ENCODE data around the gene ZNF385B. TPM values are rescaled to one million over a fixed set of nuclear protein-coding genes. Genes with fewer than 3 reads are reported as not detected.

Gene ZNF385B
- total and polyA plus RNA-seq, 10 of the 15 experiments (the other 5 are each of a cell fraction or from before 2014, with no cell fraction given), result not detected

DNA sequence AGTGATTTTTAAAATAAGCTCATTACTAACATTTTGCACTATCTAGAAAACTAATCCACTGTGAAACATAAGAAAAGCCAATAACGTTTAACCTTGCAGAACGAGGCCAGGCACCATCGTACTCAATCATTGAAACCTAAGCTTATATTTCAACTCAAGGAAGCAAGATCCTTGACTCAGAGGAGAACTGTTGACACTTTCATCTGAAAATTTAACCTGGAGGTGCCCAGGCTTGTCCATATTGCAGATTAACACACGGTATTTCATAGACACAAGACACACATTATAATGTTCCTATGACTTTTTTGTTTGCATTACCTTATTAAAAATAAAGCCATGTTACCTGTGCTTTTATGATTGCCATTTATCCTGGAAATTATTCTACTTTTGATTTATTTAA is 89.6 kb downstream of the ZNF385B start (continued):
- TF ChIP-seq, protein P1, sequence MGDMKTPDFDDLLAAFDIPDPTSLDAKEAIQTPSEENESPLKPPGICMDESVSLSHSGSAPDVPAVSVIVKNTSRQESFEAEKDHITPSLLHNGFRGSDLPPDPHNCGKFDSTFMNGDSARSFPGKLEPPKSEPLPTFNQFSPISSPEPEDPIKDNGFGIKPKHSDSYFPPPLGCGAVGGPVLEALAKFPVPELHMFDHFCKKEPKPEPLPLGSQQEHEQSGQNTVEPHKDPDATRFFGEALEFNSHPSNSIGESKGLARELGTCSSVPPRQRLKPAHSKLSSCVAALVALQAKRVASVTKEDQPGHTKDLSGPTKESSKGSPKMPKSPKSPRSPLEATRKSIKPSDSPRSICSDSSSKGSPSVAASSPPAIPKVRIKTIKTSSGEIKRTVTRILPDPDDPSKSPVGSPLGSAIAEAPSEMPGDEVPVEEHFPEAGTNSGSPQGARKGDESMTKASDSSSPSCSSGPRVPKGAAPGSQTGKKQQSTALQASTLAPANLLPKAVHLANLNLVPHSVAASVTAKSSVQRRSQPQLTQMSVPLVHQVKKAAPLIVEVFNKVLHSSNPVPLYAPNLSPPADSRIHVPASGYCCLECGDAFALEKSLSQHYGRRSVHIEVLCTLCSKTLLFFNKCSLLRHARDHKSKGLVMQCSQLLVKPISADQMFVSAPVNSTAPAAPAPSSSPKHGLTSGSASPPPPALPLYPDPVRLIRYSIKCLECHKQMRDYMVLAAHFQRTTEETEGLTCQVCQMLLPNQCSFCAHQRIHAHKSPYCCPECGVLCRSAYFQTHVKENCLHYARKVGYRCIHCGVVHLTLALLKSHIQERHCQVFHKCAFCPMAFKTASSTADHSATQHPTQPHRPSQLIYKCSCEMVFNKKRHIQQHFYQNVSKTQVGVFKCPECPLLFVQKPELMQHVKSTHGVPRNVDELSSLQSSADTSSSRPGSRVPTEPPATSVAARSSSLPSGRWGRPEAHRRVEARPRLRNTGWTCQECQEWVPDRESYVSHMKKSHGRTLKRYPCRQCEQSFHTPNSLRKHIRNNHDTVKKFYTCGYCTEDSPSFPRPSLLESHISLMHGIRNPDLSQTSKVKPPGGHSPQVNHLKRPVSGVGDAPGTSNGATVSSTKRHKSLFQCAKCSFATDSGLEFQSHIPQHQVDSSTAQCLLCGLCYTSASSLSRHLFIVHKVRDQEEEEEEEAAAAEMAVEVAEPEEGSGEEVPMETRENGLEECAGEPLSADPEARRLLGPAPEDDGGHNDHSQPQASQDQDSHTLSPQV (IDR thresholded peaks at IDR 0.05), result no peak

DNA sequence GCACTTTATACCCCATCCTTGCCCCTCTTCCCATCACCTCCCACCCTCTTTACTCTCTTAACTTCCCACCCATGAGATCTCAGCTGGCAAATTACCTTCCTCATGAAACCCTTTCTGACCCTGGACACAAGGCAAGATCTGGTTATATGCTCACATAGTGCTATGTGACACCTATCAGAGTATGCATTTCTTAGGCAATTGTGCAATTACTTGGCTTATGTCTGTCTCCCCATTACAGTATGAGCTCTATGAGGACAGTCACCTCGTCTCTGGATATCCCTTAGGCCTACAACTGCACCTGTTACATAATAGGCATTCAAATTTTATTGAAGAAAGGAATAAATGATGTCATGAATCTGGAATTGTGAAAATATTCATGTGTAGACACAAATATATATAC is 91.4 kb downstream of the ZNF385B start:
- H3K27ac ChIP-seq (ENCODE audit: control insufficient read depth, insufficient read depth), result no peak overlapping the region
- H3K36me3 ChIP-seq (ENCODE audit: control insufficient read depth in 2 of 2, insufficient read depth in 2 of 2, low read length in 1 of 2), result no peaks in the 10 kb centered on the region
- CTCF ChIA-PET, result no interaction called here
- no peak for FAIRE-seq
- peaks cover 0 to 2% of the 10 kb centered on the region in 2 experiments; a peak in 2 of 4 replicates for H3K27me3 ChIP-seq (replicated peaks in 1 of 2; ENCODE audit: control insufficient read depth in 2 of 2, insufficient read depth in 2 of 2, low read length in 1 of 2)
- H4K20me1 ChIP-seq (ENCODE audit: control insufficient read depth, insufficient read depth), result no peaks in the 10 kb centered on the region
- SMC1A ChIA-PET (ENCODE audit: uncharacterized antibody, unreplicated experiment), result no interaction called here
- H3K9me3 ChIP-seq (replicated peaks; ENCODE audit: control insufficient read depth, insufficient read depth, low read length), result no peaks in the 10 kb centered on the region
- ATAC-seq, result no peak
- H3K4me1 ChIP-seq (ENCODE audit: control insufficient read depth, insufficient read depth, low read length), result no peaks in the 10 kb centered on the region
- no peak overlapping the region for H3K4me3 ChIP-seq
- POLR2A ChIA-PET, result no interaction called here
- DNase-seq (ENCODE audit: low read depth, low spot score), result no peak
- RAD21 ChIA-PET (ENCODE audit: unreplicated experiment), result no interaction called here
- no peak overlapping the region for H2AFZ ChIP-seq (ENCODE audit: control insufficient read depth, low read depth, low read length)
- in situ Hi-C loops (cut with MboI) (loop anchor here (25.0 kb wide), 2 partner anchors 558 to 1008 kb away; no protein-coding TSS in a partner anchor), intact Hi-C loops (cut with micrococcal nuclease; ENCODE audit: unreplicated experiment) (no loop called here)
- WGBS (ENCODE audit: insufficient coverage, insufficient replicate concordance, low lambda C conversion rate, missing lambda C conversion rate), result 0% methylated on average over 1 of the region's 1 CpG
- H3K9ac ChIP-seq (ENCODE audit: control insufficient read depth, insufficient read depth, low read length), result no peak overlapping the region
- H3K4me2 ChIP-seq (ENCODE audit: control insufficient read depth, insufficient read depth), result no peak overlapping the region
- no peaks in the 10 kb centered on the region for H3K79me2 ChIP-seq (ENCODE audit: control insufficient read depth, insufficient read depth, low read length)
- no TSS peak for BruUV-seq (replicated peaks)
- no peak for TF ChIP-seq SUPT20H (IDR thresholded peaks at IDR 0.05; ENCODE audit: borderline replicate concordance, control insufficient read depth, low read depth, low read length)
- TF ChIP-seq, protein P2, sequence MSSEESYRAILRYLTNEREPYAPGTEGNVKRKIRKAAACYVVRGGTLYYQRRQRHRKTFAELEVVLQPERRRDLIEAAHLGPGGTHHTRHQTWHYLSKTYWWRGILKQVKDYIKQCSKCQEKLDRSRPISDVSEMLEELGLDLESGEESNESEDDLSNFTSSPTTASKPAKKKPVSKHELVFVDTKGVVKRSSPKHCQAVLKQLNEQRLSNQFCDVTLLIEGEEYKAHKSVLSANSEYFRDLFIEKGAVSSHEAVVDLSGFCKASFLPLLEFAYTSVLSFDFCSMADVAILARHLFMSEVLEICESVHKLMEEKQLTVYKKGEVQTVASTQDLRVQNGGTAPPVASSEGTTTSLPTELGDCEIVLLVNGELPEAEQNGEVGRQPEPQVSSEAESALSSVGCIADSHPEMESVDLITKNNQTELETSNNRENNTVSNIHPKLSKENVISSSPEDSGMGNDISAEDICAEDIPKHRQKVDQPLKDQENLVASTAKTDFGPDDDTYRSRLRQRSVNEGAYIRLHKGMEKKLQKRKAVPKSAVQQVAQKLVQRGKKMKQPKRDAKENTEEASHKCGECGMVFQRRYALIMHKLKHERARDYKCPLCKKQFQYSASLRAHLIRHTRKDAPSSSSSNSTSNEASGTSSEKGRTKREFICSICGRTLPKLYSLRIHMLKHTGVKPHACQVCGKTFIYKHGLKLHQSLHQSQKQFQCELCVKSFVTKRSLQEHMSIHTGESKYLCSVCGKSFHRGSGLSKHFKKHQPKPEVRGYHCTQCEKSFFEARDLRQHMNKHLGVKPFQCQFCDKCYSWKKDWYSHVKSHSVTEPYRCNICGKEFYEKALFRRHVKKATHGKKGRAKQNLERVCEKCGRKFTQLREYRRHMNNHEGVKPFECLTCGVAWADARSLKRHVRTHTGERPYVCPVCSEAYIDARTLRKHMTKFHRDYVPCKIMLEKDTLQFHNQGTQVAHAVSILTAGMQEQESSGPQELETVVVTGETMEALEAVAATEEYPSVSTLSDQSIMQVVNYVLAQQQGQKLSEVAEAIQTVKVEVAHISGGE (CRISPR knock-in tag; IDR thresholded peaks at IDR 0.05), result no peak
- TF ChIP-seq NR2F1 (conservative IDR thresholded peaks at IDR 0.05), result no peak
- TF ChIP-seq BACH1 (IDR thresholded peaks at IDR 0.05; ENCODE audit: borderline replicate concordance), result no peak
- TF ChIP-seq WRNIP1 (IDR thresholded peaks at IDR 0.05; ENCODE audit: borderline replicate concordance, low read depth, low read length), result no peak
- no peak for TF ChIP-seq MEF2B (IDR thresholded peaks at IDR 0.05; ENCODE audit: partially characterized antibody, poor library complexity, severe bottlenecking)
- TF ChIP-seq MYC (IDR thresholded peaks at IDR 0.05; ENCODE audit: insufficient read depth, insufficient read length, insufficient replicate concordance, low read length, severe bottlenecking), result no peak
- no peak for TF ChIP-seq SIN3A (IDR thresholded peaks at IDR 0.05; ENCODE audit: low read depth, low read length)
- no peak for TF ChIP-seq SMC3 (IDR thresholded peaks at IDR 0.05; ENCODE audit: borderline replicate concordance, low read length)
- TF ChIP-seq, protein P3, sequence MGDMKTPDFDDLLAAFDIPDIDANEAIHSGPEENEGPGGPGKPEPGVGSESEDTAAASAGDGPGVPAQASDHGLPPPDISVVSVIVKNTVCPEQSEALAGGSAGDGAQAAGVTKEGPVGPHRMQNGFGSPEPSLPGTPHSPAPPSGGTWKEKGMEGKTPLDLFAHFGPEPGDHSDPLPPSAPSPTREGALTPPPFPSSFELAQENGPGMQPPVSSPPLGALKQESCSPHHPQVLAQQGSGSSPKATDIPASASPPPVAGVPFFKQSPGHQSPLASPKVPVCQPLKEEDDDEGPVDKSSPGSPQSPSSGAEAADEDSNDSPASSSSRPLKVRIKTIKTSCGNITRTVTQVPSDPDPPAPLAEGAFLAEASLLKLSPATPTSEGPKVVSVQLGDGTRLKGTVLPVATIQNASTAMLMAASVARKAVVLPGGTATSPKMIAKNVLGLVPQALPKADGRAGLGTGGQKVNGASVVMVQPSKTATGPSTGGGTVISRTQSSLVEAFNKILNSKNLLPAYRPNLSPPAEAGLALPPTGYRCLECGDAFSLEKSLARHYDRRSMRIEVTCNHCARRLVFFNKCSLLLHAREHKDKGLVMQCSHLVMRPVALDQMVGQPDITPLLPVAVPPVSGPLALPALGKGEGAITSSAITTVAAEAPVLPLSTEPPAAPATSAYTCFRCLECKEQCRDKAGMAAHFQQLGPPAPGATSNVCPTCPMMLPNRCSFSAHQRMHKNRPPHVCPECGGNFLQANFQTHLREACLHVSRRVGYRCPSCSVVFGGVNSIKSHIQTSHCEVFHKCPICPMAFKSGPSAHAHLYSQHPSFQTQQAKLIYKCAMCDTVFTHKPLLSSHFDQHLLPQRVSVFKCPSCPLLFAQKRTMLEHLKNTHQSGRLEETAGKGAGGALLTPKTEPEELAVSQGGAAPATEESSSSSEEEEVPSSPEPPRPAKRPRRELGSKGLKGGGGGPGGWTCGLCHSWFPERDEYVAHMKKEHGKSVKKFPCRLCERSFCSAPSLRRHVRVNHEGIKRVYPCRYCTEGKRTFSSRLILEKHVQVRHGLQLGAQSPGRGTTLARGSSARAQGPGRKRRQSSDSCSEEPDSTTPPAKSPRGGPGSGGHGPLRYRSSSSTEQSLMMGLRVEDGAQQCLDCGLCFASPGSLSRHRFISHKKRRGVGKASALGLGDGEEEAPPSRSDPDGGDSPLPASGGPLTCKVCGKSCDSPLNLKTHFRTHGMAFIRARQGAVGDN (IDR thresholded peaks at IDR 0.05), result no peak
